ENCODE results near the gene PPM1H.

The PPM1H gene

GRCh38 chr12:62724285-62724684, 210.7 kb downstream of the PPM1H start:
- no peak for TF ChIP-seq CTCF (IDR thresholded peaks at IDR 0.05; ENCODE audit: low read depth, low read length)
- DNase-seq (ENCODE audit: extremely low read depth, low read depth), result no peak

GRCh38 chr12:62722971-62723680, 211.8 kb downstream of the PPM1H start:
- TF ChIP-seq CTCF (IDR thresholded peaks at IDR 0.05; ENCODE audit: low read depth, low read length), result no peak
- no peak for DNase-seq (ENCODE audit: extremely low read depth, low read depth)

GRCh38 chr12:62720661-62721330, 214.2 kb downstream of the PPM1H start:
- no peak for TF ChIP-seq CTCF (IDR thresholded peaks at IDR 0.05; ENCODE audit: low read depth, low read length)
- DNase-seq (ENCODE audit: extremely low read depth, low read depth), result peak; percentile 38

GRCh38 chr12:62720025-62720424, 214.9 kb downstream of the PPM1H start:
- no peak for TF ChIP-seq CTCF (IDR thresholded peaks at IDR 0.05; ENCODE audit: low read depth, low read length)
- no peak for DNase-seq (ENCODE audit: extremely low read depth, low read depth)

GRCh38 chr12:62718762-62719426, 216.1 kb downstream of the PPM1H start:
- no peak for DNase-seq (ENCODE audit: extremely low read depth, low read depth)
- no peak for TF ChIP-seq CTCF (IDR thresholded peaks at IDR 0.05; ENCODE audit: low read depth, low read length)

- DNase-seq (ENCODE audit: extremely low read depth, low read depth), result no peak
- no peak for TF ChIP-seq CTCF (IDR thresholded peaks at IDR 0.05; ENCODE audit: low read depth, low read length)
These were observed 217.3 kb downstream of the PPM1H start for GRCh38 chr12:62717643-62718042.

Data from AG09319 (cell line).